Posterior vena cava (tissue), 2 donors: Measurements from ENCODE around the gene PTBP1. TPM values are rescaled to one million over a fixed set of nuclear protein-coding genes. Genes with fewer than 3 reads are reported as not detected.

Experiments
- DNase-seq: peaks from one replicate; pipeline ENCODE4 v3.0.0-alpha.2; 2020; ENCODE audit warnings: low spot score
- intact Hi-C, 2 donors: fragments of 100-400 bp; cut with DNase I; formaldehyde crosslinking; loops; one replicate each; pipeline versions ENCODE4 v1.14.1 to v1.14.2; 2022 to 2023
- total RNA-seq, 2 donors: library from RNA; stranded (reverse); fragmentation: NEBNext Ultra II Directional; extraction: Animal tissue kit (Norgen Biotek cat#: 25700); gene quantifications; one replicate each; pipeline ENCODE4 v1.2.1, GENCODE V29; 2021
- donor health status: DM: yes; HTN: yes; CAD: no.
- donor health status: DM: yes; HTN: yes; CAD: no.

Gene PTBP1
- total RNA-seq, 2 donors from 2014 or later: 151 to 168 TPM

DNA sequence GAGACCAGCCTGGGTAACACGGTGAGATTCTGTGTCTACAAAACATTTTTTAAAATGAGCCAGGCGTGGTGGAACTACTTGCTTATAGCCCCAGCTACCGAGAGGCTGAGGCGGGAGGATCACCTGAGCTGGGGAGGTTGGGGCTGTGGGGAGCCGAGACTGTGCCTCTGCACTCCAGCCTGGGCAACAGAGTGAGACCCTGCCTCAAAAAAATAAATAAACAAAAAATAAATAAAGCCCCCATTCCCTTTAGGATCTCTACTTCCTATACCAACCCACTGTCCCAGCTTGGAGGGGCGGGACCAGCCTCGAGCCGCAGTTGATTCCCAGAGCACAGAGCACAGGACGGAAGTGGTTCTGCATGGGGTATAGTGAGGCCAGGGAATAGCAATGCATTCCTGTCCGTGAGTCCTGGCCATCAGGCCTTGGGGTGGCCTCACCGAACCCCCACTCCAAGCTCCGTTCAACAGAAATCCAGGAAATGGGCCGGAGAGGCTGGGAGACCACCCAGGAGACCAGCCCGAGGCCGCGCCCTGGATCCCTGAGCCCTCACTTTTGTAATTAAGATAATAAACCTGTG is 4.9 kb upstream of the PTBP1 start:
- DNase-seq: no peak
- intact Hi-C loops: no loop called here

DNA sequence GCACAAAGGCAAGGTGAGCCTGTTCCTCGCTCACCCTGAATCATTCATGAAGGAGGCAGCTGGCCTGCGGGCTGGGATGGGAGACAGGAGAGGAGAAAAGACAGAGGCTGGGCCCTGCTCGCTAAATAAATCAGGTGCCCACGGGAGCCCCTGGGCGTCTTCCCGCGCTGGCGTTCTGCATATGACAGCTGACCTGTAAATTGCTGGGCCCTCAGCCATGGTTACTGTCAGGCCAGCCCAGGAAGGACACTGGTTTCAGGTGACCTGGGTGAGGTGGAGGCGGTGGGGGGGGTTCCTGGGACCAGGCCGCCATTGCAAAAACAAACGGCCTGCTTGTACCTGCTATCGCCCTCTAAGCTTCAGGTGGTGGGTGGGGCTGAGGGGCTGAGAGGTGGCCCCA is 3.4 kb upstream of the PTBP1 start:
- DNase-seq: no peak
- intact Hi-C loops: no loop called here

DNA sequence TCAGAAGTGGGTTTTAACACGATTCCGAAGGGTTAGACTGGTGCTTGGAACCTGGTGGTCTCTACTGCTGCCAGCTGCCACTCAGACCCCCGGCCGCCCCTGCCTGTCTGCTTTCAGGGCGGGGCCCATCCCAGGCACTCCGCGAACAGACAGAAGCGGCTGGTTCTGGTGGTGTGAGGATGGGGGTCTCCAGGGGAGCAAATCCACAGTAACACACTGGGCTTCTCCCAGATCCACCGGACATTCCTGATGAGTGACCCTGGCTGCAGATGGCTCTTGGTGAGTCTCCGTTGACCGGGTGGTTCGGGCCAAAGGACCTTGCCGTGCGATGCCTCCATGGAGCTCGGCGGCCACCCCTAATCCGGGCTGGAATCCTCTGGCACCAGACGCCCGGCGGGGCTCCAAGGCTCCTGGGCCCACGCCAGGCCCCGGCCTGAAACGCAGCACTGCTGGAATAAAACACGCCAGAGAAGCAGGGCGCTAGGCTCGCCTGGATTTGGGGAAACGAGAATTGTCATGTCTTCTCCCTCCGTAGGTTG is 2.1 kb upstream of the PTBP1 start:
- intact Hi-C loops: no loop called here

DNA sequence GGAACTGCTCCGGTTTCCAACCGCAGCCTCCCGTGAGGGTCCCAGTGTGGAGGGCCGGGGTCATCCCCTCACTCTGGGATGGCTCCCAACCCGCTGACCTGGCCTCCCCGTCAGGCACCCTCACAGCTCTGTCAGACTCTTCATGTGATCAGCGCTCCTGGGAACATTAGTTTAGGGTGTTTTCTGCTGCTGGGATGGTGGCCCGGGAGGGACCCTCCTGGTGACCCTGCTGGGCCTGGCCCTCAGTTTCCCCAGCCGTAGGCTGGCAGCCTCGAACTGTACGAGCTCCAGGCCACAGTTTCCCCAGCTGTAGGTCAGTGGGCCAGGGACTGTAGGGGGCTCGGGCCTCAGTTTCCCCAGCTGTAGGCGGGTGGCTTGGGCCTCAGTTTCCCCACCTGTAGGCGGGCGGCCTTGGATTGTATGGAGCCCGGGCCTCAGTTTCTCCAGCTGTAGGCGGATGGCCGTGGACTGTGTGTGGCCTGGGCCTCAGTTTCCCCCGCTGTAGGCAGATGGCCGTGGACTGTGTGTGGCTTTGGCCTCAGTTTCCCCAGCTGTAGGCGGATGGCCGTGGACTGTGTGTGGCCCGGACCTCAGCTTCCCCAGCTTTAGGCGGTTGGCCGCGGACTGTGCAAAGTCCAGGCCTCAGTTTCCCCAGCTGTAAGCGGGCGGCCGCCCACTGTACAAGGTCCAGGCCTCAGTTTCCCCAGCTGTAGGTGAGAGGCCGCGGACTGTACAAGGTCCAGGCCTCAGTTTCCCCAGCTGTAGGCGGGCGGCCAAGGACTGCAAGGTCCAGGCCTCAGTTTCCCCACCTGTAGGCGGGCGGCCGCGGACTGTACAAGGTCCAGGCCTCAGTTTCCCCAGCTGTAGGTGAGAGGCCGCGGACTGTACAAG is 1.3 kb upstream of the PTBP1 start:
- intact Hi-C loops: no loop called here
- DNase-seq: no peak

More for the DNA sequence above, 2.1 kb upstream of the PTBP1 start:
- DNase-seq: no peak

DNA sequence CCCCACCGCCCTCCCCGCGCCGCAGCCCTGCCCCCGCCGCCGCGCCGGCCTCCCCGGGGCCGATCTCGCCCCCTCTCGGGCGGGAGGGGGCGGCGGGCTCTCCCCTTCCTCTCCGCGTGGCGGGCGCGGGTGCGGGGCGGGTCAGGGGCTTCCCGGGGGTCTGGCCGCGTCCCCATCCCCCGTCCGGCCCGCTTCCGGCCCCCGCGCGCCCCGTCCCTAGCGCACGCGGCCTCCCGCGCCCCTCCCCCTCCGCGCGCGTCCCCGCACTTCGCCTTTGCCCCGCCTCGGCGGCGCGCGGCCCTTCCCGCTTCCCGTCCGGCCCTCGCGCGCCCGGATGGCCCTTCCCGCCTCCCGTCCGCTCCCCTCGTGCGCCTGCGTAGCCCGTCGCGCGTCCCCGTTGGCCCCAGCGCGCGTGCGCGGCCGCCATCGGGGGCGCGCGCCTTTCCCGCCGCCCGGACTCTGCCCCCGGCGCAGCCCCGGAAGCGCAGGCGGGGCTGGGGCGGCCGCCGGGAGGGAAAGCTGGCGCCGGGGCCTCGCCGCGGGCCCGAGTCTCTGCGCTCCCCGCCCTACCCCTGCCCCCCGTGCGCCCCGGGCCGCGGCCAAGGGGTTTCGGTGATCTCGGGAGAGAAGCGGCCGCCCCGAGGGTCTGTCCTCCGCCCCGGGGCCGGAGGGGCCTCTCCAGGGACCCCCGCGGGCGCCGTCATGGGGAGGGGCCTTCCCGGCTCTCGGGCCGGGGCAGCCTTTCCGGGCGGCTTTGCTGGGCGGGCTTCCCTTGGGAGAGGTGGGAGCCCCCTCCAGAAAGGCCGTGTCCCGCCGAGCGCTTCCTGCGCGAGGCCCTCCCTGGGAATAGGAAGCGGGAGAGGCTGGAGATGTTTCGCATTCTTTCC is 519 bp downstream of the PTBP1 start:
- intact Hi-C loops: no loop called here
- DNase-seq: peak; percentile 97

DNA sequence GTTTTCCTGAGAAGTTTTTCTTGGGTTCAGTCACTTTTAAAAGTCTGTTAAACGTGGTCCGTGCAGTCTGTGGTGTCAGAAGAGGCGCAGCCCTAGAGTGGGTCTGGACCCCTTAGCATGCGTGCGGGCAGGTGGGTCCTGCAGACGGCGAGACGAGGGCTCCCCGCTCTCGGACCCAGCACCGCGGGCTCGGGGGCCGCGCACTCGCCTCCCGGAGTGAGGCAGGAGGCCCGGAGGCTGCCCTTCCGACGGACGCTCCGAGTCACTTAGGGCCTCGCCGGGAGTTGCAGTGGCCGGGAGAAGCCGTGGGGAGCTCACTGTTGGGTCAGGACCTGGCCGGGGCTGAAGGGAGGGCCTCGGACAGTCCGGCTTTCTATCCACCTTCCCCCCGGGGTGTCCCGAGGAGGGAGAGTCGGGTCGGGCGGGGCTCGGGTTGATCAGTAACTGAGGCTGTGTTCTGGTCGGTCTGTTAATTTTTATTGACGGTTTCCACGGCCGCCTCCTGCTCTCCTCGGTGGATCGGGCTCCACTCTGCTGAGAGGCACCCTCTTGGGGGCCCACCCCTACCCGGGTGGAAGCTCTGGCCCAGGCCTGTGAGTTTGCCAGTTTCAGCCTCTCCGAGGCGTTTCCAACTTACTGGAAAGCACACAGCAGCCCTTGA is 1.3 kb downstream of the PTBP1 start:
- DNase-seq: no peak
- intact Hi-C loops: no loop called here

DNA sequence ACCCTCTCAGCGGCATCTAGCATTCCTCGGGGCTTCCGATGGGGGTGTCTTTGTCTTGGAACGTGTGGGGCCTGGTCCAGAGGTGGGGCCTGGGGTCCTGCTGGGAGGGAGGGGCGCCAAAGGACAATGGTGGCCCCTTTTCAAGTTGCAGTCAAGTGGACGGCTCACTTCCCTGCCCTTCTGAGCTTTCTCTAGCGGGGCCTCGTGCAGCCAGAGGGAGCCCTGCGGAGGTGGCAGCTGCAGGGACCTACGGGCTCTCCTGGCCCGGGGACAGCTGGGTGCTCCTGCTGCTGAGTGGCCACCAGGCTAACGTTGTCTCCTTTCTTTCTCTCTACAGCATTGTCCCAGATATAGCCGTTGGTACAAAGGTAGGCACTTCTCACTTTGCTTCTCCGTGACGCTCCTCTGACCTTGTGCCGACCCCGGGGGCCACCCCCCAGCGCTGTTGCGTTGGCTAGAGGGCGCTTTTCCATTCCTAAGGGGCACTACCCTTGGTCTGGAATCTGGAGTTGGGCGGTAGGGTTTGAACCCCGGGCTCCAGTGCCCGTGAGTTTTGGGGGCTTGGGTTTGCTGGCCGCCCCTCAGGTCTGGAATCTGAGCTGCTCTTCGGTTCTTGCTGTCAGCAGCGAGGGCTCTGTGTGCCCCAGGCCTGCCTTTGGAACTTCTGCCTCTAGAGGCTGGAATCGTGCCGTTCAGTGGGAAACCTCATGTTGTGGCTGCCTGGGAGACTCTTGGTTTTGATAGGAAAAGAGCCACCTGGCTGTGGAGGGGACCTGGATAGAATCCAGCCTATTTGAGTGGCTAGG is 2.0 kb downstream of the PTBP1 start:
- DNase-seq: no peak
- intact Hi-C loops: no loop called here

DNA sequence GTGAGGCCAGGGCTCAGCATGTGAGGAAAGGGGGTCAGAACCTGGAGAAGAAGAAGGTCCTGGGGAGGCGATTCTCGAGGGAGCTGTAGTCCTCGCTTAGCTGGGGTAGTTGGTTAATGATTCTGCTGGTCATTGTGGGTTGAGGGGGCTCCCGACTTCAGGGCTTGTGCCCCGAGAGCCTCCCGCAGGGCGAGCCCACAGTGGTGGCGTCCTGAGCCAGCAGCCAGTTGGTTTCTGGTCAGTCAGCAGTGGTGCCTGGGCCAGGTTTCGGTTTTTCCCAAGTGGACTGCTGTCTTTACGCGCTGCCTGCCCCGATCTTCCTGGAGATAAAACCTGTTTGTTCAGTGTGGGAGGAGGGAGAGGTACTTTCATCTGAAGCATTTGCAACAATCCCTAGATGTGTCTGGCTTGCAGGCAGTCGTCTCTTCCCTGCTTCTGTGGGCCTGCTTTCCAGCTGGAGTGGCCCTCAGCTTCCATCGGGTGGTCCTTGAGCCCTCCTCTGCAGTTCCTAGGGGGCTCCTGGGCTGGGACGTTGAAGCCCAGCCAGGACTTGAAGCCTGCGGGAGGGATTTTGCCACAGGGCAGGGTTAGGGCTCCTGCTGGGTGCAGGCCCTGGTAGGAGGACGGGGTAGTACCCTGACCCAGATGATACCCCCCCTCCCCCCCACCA is 3.2 kb downstream of the PTBP1 start:
- intact Hi-C loops: no loop called here
- DNase-seq: no peak

DNA sequence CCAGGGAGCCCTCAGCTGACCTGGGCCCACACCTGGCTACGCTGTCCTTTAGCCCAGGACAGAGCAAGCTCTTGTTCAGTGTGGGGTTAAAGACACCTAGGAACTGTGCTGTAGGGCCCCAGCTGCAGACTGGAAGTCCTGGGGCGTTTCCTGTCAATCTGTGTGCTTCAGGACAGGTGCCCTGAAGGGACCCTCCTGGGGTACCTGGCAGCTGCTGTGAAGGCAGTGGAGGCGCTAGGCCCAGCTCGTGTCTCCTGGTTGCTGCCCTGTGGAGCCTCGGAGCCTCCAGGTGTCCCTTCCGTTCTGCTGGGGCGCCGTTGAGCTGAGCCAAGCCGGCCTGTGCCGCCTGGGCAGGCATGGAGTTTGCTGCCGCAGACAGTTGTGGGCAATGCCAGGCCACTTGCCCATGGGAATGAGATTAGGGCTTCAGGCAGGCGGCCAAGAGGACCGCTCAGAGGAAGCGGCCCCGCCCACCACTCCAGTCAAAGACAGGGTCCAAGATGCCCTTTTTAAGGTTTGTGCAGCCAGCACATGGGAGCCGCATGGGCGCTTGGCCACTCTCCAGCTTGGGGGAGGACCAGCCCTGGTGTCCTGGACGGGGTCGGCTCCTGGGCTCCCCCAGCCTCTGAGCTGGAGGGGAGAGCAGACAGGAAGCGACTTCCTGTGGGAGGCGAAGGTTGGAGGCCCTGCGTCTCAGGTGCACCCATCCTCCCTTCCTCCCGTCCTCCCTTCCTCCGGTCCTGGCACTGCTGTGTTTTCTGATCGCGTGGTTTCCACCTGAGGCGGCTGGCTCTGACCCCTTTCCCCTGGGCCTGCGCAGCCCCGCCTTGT is 4.0 kb downstream of the PTBP1 start:
- DNase-seq: no peak
- intact Hi-C loops: no loop called here

DNA sequence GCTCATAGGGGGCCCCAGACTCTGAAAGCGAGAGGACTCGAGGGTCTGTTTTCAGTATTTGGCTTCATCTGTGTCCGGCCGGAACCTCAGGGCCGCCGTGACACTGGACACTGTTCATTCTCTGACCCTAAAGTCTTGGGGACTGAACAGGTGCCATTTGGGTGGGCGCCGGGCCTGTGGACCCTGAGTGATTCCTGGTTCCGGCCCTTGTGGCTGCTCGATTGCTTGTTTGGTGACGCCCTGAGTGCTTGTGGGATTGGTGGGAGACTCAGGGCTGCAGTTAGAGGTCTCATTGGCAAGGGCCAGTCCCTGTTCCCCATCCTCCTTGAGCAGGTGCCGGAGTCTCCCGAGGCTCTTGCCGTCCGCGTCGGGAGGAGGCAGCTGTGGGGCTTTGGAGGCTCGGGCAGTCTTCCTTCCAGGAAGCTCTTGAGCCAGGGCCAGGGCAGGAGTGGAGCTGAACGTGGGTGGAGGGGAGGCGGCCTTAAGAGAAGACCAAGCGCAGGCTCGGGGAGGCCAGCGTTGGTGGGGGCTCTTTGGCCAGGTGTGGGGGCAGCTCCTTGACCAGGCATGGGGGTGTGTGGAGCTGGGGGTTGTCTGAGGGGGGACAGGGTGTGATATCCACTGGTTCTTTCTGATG is 4.7 kb downstream of the PTBP1 start:
- peak; percentile 82 for DNase-seq
- intact Hi-C loops: no loop called here

DNA sequence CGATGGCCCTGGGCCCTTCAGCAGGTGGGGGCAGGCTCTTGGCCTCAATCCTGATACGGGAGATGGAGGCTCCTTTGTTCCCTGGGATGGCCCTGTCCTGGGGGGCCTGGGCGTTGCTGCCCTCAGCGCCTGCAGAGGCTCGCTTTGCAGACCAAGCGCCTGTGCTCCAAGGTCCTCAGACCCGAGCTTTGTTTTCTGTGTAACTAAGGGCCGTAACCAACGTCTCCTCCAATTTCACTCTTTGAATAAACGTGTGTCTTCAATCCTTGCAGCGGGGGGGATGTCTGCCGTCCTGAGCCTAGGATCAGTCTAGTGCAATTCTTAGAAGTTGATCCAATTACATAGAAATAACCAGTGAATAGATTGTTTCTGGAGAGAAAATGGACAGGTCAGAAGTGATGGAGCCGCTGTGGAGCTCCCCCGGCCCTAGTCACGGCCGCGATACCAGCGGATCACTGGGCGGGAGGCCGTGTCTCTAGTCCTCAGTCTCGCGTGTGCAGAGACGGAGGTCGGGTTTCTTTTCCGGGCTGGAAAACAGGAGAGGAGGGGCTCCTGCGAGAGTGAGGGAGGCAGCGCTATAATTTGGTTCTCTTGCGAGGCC is 5.3 kb downstream of the PTBP1 start:
- intact Hi-C loops: no loop called here
- peak; percentile 68 for DNase-seq

DNA sequence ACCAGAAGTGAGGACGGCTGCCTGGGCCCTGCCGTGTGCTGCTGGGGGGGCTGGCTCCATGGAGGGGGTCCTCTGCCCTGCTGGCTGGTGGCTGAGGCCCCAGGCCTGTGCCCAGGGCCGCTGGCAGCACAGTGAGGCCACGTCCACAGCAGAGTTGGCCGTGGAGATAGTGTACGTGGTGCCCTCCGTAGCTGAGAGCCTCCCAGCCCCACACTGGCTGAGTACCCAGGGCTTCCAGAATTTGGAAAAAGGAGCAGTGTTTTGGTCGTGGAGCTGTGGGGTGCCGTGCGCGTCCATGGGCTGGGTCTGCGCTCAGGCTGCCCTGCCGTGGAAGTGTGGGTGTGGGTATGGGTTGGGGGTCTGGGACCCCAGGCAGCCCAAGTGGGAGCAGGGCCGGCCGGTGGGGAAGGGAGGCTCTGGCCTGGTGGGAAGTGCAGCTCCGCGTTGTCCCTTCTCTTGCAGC is 5.9 kb downstream of the PTBP1 start:
- intact Hi-C loops: no loop called here
- peak; percentile 80 for DNase-seq

DNA sequence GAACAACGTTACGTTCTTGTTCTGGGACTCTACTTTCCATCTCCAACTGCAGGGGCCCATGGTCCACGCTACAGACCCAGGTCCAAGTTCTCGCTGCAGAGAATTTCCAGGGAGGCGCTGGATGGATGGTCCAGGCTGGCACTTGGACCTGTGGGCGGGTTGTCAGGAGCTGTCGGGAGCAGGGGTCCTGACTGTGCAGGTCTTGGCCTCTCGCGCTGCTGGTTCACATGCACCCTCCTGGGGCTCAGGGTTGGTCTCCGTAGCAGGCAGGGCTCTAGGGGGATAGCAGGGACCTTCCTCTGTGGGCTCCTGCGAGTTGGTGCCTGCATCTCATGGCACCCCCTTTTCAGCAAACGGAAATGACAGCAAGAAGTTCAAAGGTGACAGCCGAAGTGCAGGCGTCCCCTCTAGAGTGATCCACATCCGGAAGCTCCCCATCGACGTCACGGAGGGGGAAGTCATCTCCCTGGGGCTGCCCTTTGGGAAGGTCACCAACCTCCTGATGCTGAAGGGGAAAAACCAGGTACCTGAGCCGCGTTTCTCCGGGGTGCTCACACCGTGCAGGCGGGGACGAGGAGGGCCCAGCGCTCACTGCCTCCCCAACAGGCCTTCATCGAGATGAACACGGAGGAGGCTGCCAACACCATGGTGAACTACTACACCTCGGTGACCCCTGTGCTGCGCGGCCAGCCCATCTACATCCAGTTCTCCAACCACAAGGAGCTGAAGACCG is 6.6 kb downstream of the PTBP1 start:
- peak; percentile 67 for DNase-seq
- intact Hi-C loops: no loop called here

DNA sequence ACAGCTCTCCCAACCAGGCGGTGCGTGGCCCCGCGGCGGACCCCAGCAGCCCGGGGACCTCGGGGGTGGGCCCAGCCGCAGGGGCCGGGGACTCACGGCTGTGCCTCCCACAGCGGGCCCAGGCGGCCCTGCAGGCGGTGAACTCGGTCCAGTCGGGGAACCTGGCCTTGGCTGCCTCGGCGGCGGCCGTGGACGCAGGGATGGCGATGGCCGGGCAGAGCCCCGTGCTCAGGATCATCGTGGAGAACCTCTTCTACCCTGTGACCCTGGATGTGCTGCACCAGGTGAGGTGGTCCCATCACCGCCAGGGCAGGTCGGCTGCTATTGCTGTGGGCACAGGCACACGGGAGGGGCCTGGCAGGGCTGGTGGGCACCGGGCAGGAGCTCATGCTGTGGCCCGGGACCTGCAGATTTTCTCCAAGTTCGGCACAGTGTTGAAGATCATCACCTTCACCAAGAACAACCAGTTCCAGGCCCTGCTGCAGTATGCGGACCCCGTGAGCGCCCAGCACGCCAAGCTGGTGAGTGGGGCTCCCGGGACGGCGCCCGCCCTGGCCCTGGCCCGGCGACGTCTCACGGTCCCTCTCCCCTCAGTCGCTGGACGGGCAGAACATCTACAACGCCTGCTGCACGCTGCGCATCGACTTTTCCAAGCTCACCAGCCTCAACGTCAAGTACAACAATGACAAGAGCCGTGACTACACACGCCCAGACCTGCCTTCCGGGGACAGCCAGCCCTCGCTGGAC is 7.3 kb downstream of the PTBP1 start:
- intact Hi-C loops: no loop called here
- DNase-seq: peak; percentile 64

DNA sequence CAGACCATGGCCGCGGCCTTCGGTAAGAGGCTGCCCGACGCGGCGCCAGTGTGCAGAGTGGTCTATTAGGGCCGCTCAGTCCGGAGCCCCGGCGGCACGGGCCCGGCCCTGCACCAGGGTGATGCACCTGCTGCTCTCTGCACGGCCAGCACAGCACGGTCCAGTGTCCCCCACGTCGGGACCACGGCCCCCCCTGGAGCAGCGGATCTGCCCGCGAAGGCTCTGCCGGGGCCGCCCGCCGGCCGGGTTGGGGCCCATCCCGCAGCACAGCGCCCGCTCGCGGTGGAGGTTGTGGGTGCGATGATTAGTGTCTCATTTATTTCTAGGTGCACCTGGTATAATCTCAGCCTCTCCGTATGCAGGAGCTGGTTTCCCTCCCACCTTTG is 7.9 kb downstream of the PTBP1 start:
- no peak for DNase-seq
- intact Hi-C loops: no loop called here
